WI38 (cell line): Measurements from ENCODE around the gene NT5DC3.

ENCODE experiments used
- H3K4me3 ChIP-seq: 2 replicates; pipeline ENCODE4 v1.5.1; 2011; ENCODE audit warnings: low read depth, mild to moderate bottlenecking, control low read depth, low read length
- CTCF ChIP-seq: IDR thresholded peaks from 2 replicates; pipeline ENCODE4 v1.5.1; 2012; ENCODE audit warnings: low read depth, mild to moderate bottlenecking, control low read depth, low read length

Gene NT5DC3

GRCh38 chr12:103780992-103781391 is 60.0 kb downstream of the NT5DC3 start:
- TF ChIP-seq CTCF = no peak
- H3K4me3 ChIP-seq = no peak overlapping the region

- no peak overlapping the region for H3K4me3 ChIP-seq
- no peak for TF ChIP-seq CTCF
These were observed 61.0 kb downstream of the NT5DC3 start for GRCh38 chr12:103780093-103780440.

- H3K4me3 ChIP-seq = no peak overlapping the region
- no peak for TF ChIP-seq CTCF
These were observed 61.5 kb downstream of the NT5DC3 start for GRCh38 chr12:103779410-103780092.

- H3K4me3 ChIP-seq = peak overlapping the region; percentile 9; the same call in 1 of the 2 replicates
- no peak for TF ChIP-seq CTCF
These were observed 62.3 kb downstream of the NT5DC3 start for GRCh38 chr12:103778781-103779180.

GRCh38 chr12:103774977-103775560 is 66.0 kb downstream of the NT5DC3 start:
- TF ChIP-seq CTCF = no peak
- no peak overlapping the region for H3K4me3 ChIP-seq

- TF ChIP-seq CTCF = no peak
- no peak overlapping the region for H3K4me3 ChIP-seq
These were observed 67.7 kb downstream of the NT5DC3 start for GRCh38 chr12:103773109-103773910.

- H3K4me3 ChIP-seq = no peak overlapping the region
- TF ChIP-seq CTCF = no peak
These were observed 68.5 kb downstream of the NT5DC3 start for GRCh38 chr12:103772367-103773108.
